Endothelial cell of umbilical vein (primary cell): ENCODE data around the gene ADAMTSL3.

ENCODE experiments used
- EZH2 ChIP-seq: IDR thresholded peaks from 2 replicates; pipeline ENCODE4 v1.6.1; 2012; ENCODE audit warnings: borderline replicate concordance, low read depth, mild to moderate bottlenecking, moderate library complexity, low read length, inconsistent platforms; ENCODE audit not compliant: severe bottlenecking
- FOS ChIP-seq: IDR thresholded peaks from 2 replicates; pipeline ENCODE4 v1.6.1; 2011; ENCODE audit warnings: mild to moderate bottlenecking, low read length, moderate library complexity, borderline replicate concordance; ENCODE audit not compliant: insufficient read depth
- GATA2 ChIP-seq: IDR thresholded peaks from 2 replicates; pipeline ENCODE4 v1.7.0; 2011; ENCODE audit warnings: low read depth, mild to moderate bottlenecking, moderate library complexity, mixed read lengths, low read length; ENCODE audit not compliant: insufficient read length, insufficient read depth
- JUN ChIP-seq: IDR thresholded peaks from 2 replicates; pipeline ENCODE4 v1.6.1; 2011; ENCODE audit warnings: borderline replicate concordance, low read depth; ENCODE audit not compliant: insufficient read length, insufficient read depth
- MAX ChIP-seq: IDR thresholded peaks from 2 replicates; pipeline ENCODE4 v1.6.1; 2011; ENCODE audit not compliant: insufficient read depth, insufficient read length
- MYC ChIP-seq: IDR thresholded peaks from one replicate; pipeline ENCODE4 v1.6.1; 2011; ENCODE audit warnings: mild to moderate bottlenecking, low read depth, low read length
- POLR2A ChIP-seq: IDR thresholded peaks from 2 replicates; pipeline ENCODE4 v1.6.1; 2012; ENCODE audit warnings: low read depth, mild to moderate bottlenecking, control low read depth, low read length
- POLR2AphosphoS5 ChIP-seq: IDR thresholded peaks from 2 replicates; pipeline ENCODE4 v1.6.1; 2012; ENCODE audit warnings: low read depth, mild to moderate bottlenecking, control low read depth, low read length, moderate library complexity; ENCODE audit not compliant: insufficient read depth
- TF ChIP-seq, protein P1 (sequence below), 2 donors: IDR thresholded peaks; 1 replicate in 1 of 2; 2 replicates in 1 of 2; pipeline ENCODE4 v1.5.1; 2011; ENCODE audit warnings: low read length in 2 of 2, mild to moderate bottlenecking in 2 of 2, moderate library complexity in 2 of 2, control low read depth in 1 of 2, inconsistent platforms in 1 of 2, low read depth in 1 of 2; ENCODE audit not compliant: insufficient read depth in 1 of 2; ENCODE audit errors: extremely low read depth in 1 of 2

DNA sequence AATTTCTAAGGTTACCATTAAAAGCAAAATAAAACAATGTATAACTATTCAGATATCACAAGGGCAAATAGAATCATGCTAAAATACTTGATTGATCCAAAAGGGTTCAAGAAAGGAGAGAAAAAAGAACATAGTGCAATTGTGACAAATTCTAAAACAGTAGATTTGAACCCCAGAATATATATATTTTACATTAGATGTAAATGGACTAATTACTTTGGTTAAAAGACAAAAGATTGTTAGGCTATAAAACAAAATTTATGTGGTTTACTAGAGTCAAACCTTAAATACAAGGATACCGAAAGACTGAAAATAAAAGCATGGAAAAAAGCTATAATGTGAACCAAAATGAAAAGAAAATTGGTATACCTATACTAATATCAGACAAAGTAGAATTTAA is 129.3 kb downstream of the ADAMTSL3 start:
- TF ChIP-seq, protein P1, sequence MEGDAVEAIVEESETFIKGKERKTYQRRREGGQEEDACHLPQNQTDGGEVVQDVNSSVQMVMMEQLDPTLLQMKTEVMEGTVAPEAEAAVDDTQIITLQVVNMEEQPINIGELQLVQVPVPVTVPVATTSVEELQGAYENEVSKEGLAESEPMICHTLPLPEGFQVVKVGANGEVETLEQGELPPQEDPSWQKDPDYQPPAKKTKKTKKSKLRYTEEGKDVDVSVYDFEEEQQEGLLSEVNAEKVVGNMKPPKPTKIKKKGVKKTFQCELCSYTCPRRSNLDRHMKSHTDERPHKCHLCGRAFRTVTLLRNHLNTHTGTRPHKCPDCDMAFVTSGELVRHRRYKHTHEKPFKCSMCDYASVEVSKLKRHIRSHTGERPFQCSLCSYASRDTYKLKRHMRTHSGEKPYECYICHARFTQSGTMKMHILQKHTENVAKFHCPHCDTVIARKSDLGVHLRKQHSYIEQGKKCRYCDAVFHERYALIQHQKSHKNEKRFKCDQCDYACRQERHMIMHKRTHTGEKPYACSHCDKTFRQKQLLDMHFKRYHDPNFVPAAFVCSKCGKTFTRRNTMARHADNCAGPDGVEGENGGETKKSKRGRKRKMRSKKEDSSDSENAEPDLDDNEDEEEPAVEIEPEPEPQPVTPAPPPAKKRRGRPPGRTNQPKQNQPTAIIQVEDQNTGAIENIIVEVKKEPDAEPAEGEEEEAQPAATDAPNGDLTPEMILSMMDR (IDR thresholded peaks at IDR 0.05; ENCODE audit: extremely low read depth in 1 of 2, insufficient read depth in 1 of 2, low read depth in 1 of 2, low read length in 2 of 2) = no peak
- TF ChIP-seq POLR2A (no peak), EZH2 (no peak), MAX (no peak), JUN (no peak), GATA2 (no peak), POLR2AphosphoS5 (no peak), MYC (no peak), FOS (no peak)
